Measurements from ENCODE around the gene TLX3.

The TLX3 gene

GRCh38 chr5:171268700-171269620 lies 40.1 kb upstream of the TLX3 start:
- no peak for DNase-seq (ENCODE audit: extremely low read depth, insufficient read length)
- no peak for TF ChIP-seq CTCF (IDR thresholded peaks at IDR 0.05; ENCODE audit: insufficient read depth, low read length, poor library complexity, severe bottlenecking)
- no peak overlapping the region for H3K4me3 ChIP-seq (replicated peaks; ENCODE audit: low read depth, low read length)
- H3K27me3 ChIP-seq (replicated peaks; ENCODE audit: control insufficient read depth, insufficient read depth, low read length) = 0 out of 2 replicates have a peak, but pooled peaks cover 1% of the 10 kb centered on the region
- no peaks in the 10 kb centered on the region for H3K36me3 ChIP-seq (ENCODE audit: control insufficient read depth, insufficient read depth, low read length)

GRCh38 chr5:171269717-171270116 lies 39.3 kb upstream of the TLX3 start:
- no peaks in the 10 kb centered on the region for H3K36me3 ChIP-seq (ENCODE audit: control insufficient read depth, insufficient read depth, low read length)
- no peak for TF ChIP-seq CTCF (IDR thresholded peaks at IDR 0.05; ENCODE audit: insufficient read depth, low read length, poor library complexity, severe bottlenecking)
- no peak for DNase-seq (ENCODE audit: extremely low read depth, insufficient read length)
- H3K27me3 ChIP-seq (replicated peaks; ENCODE audit: control insufficient read depth, insufficient read depth, low read length) = 0 out of 2 replicates have a peak, but pooled peaks cover 1% of the 10 kb centered on the region
- no peak overlapping the region for H3K4me3 ChIP-seq (replicated peaks; ENCODE audit: low read depth, low read length)

GRCh38 chr5:171270136-171270535 lies 38.9 kb upstream of the TLX3 start:
- DNase-seq (ENCODE audit: extremely low read depth, insufficient read length) = no peak
- H3K36me3 ChIP-seq (ENCODE audit: control insufficient read depth, insufficient read depth, low read length) = no peaks in the 10 kb centered on the region
- TF ChIP-seq CTCF (IDR thresholded peaks at IDR 0.05; ENCODE audit: insufficient read depth, low read length, poor library complexity, severe bottlenecking) = no peak
- H3K4me3 ChIP-seq (replicated peaks; ENCODE audit: low read depth, low read length) = no peak overlapping the region
- 0 out of 2 replicates have a peak, but pooled peaks cover 1% of the 10 kb centered on the region for H3K27me3 ChIP-seq (replicated peaks; ENCODE audit: control insufficient read depth, insufficient read depth, low read length)

GRCh38 chr5:171271798-171272197 lies 37.2 kb upstream of the TLX3 start:
- TF ChIP-seq CTCF (IDR thresholded peaks at IDR 0.05; ENCODE audit: insufficient read depth, low read length, poor library complexity, severe bottlenecking) = no peak
- Histone ChIP-seq H3K36me3 (ENCODE audit: control insufficient read depth, insufficient read depth, low read length) (no peaks in the 10 kb centered on the region), H3K4me3 (replicated peaks; ENCODE audit: low read depth, low read length) (no peak overlapping the region), H3K27me3 (replicated peaks; ENCODE audit: control insufficient read depth, insufficient read depth, low read length) (0 out of 2 replicates have a peak, but pooled peaks cover 1% of the 10 kb centered on the region)
- no peak for DNase-seq (ENCODE audit: extremely low read depth, insufficient read length)

GRCh38 chr5:171272996-171273970 lies 35.8 kb upstream of the TLX3 start:
- no peaks in the 10 kb centered on the region for H3K36me3 ChIP-seq (ENCODE audit: control insufficient read depth, insufficient read depth, low read length)
- no peak for DNase-seq (ENCODE audit: extremely low read depth, insufficient read length)
- no peak overlapping the region for H3K4me3 ChIP-seq (replicated peaks; ENCODE audit: low read depth, low read length)
- H3K27me3 ChIP-seq (replicated peaks; ENCODE audit: control insufficient read depth, insufficient read depth, low read length) = 0 out of 2 replicates have a peak, but pooled peaks cover 1% of the 10 kb centered on the region
- peak; percentile 57 for TF ChIP-seq CTCF (IDR thresholded peaks at IDR 0.05; ENCODE audit: insufficient read depth, low read length, poor library complexity, severe bottlenecking)

All from GM06990 (cell line).